CD4-positive, alpha-beta T cell (primary cell): Measurements from ENCODE around the gene SYTL5. TPM values are rescaled to one million over a fixed set of nuclear protein-coding genes. Genes with fewer than 3 reads are reported as not detected.

Source experiments
- ATAC-seq: fragments of 200-7000 bp; cut with Tn5 transposase; one replicate; pipeline ENCODE4 v1.10.0; 2022; ENCODE audit warnings: mild to moderate bottlenecking; ENCODE audit not compliant: poor library complexity
- CTCF ChIA-PET: fragments of 350-600 bp; sonication (Branson Sonifier 250); formaldehyde crosslinking; loops from one replicate; lab custom pipeline; 2021; ENCODE audit warnings: antibody characterized with exemption, inconsistent platforms; lab: Charles Lee
- POLR2A ChIA-PET: fragments of 350-600 bp; sonication (Branson Sonifier 250); formaldehyde crosslinking; loops from one replicate; lab custom pipeline; 2021; ENCODE audit warnings: antibody characterized with exemption, inconsistent platforms; lab: Charles Lee
- DNase-seq, 14 experiments: peaks; one replicate each; pipeline ENCODE4 v3.0.0-alpha.2; 2013 to 2020; ENCODE audit warnings: mixed read lengths in 2 of 14
- H3K27ac ChIP-seq, 2 donors: one replicate each; pipeline versions ENCODE4 v1.5.1 to v1.7.0; 2013; ENCODE audit warnings: low read length in 2 of 2, low read depth in 1 of 2, mild to moderate bottlenecking in 1 of 2
- H3K27me3 ChIP-seq, 2 experiments: 1 replicate in 1 of 2; 2 replicates in 1 of 2; pipeline versions ENCODE4 v1.6.1 to v1.7.0; 2013; ENCODE audit warnings: low read length in 2 of 2, control low read depth in 1 of 2, mild to moderate bottlenecking in 1 of 2, moderate library complexity in 1 of 2; ENCODE audit not compliant: insufficient read depth in 2 of 2, control insufficient read depth in 1 of 2
- H3K36me3 ChIP-seq: one replicate; pipeline ENCODE4 v1.6.1; 2013; ENCODE audit warnings: low read length, control low read depth; ENCODE audit not compliant: insufficient read depth
- H3K4me1 ChIP-seq: one replicate; pipeline ENCODE4 v1.6.1; 2013; ENCODE audit warnings: low read length, control low read depth; ENCODE audit not compliant: insufficient read depth
- H3K4me3 ChIP-seq: one replicate; pipeline ENCODE4 v1.5.1; 2013; ENCODE audit warnings: mild to moderate bottlenecking, low read length, moderate library complexity
- H3K9me3 ChIP-seq, 2 experiments: 1 replicate in 1 of 2; 2 replicates in 1 of 2; pipeline versions ENCODE4 v1.6.1 to v1.7.0; 2013; ENCODE audit warnings: low read length in 2 of 2, mild to moderate bottlenecking in 2 of 2, control low read depth in 1 of 2, moderate library complexity in 1 of 2; ENCODE audit not compliant: control insufficient read depth in 1 of 2, insufficient read depth in 1 of 2
- H3K27ac Mint-ChIP-seq: one replicate; pipeline ENCODE4 v1.8.0; 2020; ENCODE audit warnings: mixed read lengths
- H3K27me3 Mint-ChIP-seq: one replicate; pipeline ENCODE4 v1.8.0; 2021; ENCODE audit warnings: mixed read lengths
- H3K36me3 Mint-ChIP-seq: one replicate; pipeline ENCODE4 v1.8.0; 2021; ENCODE audit warnings: low read depth, mixed read lengths
- H3K4me1 Mint-ChIP-seq: one replicate; pipeline ENCODE4 v1.8.0; 2021; ENCODE audit warnings: low read depth, mixed read lengths
- H3K4me3 Mint-ChIP-seq: one replicate; pipeline ENCODE4 v1.8.0; 2020; ENCODE audit warnings: mild to moderate bottlenecking, mixed read lengths
- H3K9me3 Mint-ChIP-seq: one replicate; pipeline ENCODE4 v1.8.0; 2020; ENCODE audit warnings: mixed read lengths
- intact Hi-C, 2 experiments: fragments of 100-400 bp; cut with DNase I in 1 of 2; cut with micrococcal nuclease in 1 of 2; formaldehyde crosslinking; loops; one replicate each; pipeline versions ENCODE4 v1.15.1 to v1.9.0; 2023 to 2025; cut with DNase I, micrococcal nuclease
- total RNA-seq, 174 experiments: library from RNA in 2 of 174; stranded (reverse) in 2 of 174; gene quantifications; one replicate each; pipeline ENCODE4 v1.2.3 and lab custom pipeline; 2021 to 2026
- TF ChIP-seq, protein P1 (sequence below): fragments of 200-600 bp; IDR thresholded peaks from one replicate; pipeline ENCODE4 v1.8.0; 2022; ENCODE audit warnings: antibody characterized with exemption, mild to moderate bottlenecking

The SYTL5 gene
- total RNA-seq, 2 experiments from 2014 or later: not detected

DNA sequence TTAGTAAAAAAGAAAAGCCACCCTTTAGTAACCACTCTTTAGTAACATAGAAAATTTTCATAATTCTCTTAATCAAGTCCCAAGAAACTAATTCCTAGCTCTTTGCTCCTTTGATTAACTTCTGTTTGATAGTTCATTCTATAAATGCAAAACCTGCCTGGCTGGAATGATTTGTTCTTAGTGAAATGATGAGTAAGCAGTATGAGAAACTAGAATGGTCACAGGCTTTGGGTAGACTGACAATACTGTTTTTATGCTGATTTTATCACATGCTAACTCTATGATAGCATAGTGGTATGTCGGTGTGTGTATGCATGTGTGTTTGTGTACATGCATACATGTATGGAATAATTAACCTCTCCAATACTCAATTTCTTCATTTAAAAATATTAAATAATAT lies 81.2 kb downstream of the SYTL5 start:
- H3K27ac Mint-ChIP-seq: no peak overlapping the region
- no peaks in the 10 kb centered on the region for H3K4me1 Mint-ChIP-seq
- no peak for DNase-seq
- Histone ChIP-seq H3K27me3 (no peaks in the 10 kb centered on the region), H3K9me3 (no peaks in the 10 kb centered on the region), H3K36me3 (no peaks in the 10 kb centered on the region), H3K4me3 (no peak overlapping the region), H3K27ac (no peak overlapping the region), H3K4me1 (no peaks in the 10 kb centered on the region)
- ChIA-PET POLR2A (no interaction called here), CTCF (no interaction called here)
- H3K36me3 Mint-ChIP-seq: no peaks in the 10 kb centered on the region
- intact Hi-C loops: no loop called here
- no peaks in the 10 kb centered on the region for H3K27me3 Mint-ChIP-seq
- H3K4me3 Mint-ChIP-seq: no peak overlapping the region
- TF ChIP-seq, protein P1, sequence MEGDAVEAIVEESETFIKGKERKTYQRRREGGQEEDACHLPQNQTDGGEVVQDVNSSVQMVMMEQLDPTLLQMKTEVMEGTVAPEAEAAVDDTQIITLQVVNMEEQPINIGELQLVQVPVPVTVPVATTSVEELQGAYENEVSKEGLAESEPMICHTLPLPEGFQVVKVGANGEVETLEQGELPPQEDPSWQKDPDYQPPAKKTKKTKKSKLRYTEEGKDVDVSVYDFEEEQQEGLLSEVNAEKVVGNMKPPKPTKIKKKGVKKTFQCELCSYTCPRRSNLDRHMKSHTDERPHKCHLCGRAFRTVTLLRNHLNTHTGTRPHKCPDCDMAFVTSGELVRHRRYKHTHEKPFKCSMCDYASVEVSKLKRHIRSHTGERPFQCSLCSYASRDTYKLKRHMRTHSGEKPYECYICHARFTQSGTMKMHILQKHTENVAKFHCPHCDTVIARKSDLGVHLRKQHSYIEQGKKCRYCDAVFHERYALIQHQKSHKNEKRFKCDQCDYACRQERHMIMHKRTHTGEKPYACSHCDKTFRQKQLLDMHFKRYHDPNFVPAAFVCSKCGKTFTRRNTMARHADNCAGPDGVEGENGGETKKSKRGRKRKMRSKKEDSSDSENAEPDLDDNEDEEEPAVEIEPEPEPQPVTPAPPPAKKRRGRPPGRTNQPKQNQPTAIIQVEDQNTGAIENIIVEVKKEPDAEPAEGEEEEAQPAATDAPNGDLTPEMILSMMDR: no peak
- ATAC-seq: no peak
- no peaks in the 10 kb centered on the region for H3K9me3 Mint-ChIP-seq

DNA sequence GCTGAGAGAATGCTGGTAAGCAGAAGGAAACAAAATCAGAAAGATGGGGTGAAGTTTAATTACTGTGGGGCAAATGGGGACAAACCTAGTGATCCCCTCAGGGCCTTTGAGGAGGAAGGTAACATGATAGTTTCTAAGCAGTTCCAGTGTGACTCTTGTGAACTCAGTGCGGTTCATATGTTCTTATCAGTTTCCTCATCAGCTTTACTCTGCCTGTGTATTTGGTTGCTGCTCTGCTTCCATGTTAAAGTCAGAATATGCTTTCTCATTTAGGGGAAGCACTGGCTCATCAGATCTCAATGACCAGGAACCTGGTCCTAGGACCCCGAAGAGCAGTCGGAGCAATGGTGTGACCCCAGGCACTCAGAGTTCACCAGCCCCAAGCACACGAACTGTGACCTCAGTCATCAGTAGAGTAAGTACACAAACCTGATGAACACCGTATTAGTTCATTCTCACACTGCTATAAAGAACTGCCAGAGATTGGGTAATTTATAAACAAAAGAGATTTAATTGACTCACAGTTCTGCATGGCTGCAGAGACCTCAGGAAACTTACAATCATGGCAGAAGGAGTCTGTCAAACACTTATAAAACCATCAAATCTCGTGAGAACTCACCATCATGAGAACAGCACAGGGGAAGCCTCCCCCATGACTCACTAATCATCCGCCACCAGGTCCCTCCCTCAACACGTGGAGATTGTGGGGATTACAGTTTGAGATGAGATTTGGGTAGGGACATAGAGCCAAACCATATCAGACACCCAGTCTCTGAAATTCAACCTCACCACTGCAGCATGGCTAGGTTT lies 83.0 kb downstream of the SYTL5 start:
- no peak overlapping the region for H3K4me3 Mint-ChIP-seq
- no peaks in the 10 kb centered on the region for H3K9me3 Mint-ChIP-seq
- no peaks in the 10 kb centered on the region for H3K27me3 ChIP-seq
- no peaks in the 10 kb centered on the region for H3K4me1 Mint-ChIP-seq
- H3K4me1 ChIP-seq: no peaks in the 10 kb centered on the region
- H3K27ac Mint-ChIP-seq: no peak overlapping the region
- no peaks in the 10 kb centered on the region for H3K36me3 Mint-ChIP-seq
- no peak overlapping the region for H3K4me3 ChIP-seq
- H3K36me3 ChIP-seq: no peaks in the 10 kb centered on the region
- intact Hi-C loops: no loop called here
- no peak for ATAC-seq
- CTCF ChIA-PET: no interaction called here
- no peak overlapping the region for H3K27ac ChIP-seq
- TF ChIP-seq, protein P1: no peak
- POLR2A ChIA-PET: no interaction called here
- no peaks in the 10 kb centered on the region for H3K27me3 Mint-ChIP-seq
- no peaks in the 10 kb centered on the region for H3K9me3 ChIP-seq
- no peak for DNase-seq

DNA sequence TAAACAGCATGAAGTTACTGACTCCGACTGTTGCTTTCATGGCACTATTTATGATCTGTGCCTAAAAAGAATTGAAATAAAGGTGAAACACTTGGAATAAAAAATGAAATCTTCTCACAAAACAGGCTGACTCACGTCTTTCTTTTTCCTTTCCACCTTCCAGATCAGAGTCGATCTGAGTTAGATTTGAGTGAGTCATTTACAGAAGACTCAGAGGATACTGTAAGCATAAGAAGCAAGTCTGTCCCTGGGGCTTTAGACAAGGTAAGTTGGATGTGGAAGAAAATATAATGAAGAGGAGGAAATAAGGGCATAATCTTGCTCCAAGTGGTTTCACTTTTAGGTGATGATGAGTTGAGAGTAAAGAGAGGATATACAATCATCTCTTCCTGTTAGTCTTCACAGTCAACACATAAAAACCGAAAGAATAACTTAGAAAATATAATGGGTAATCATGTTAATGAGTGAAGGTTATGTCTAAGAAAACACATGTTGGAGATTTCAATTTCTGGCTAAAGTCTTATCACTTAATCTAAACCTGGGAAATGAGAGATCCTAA lies 89.7 kb downstream of the SYTL5 start:
- H3K4me3 ChIP-seq: no peak overlapping the region
- Mint-ChIP-seq H3K4me1 (no peaks in the 10 kb centered on the region), H3K9me3 (no peaks in the 10 kb centered on the region), H3K4me3 (no peak overlapping the region), H3K27me3 (no peaks in the 10 kb centered on the region), H3K27ac (no peak overlapping the region), H3K36me3 (no peaks in the 10 kb centered on the region)
- CTCF ChIA-PET: no interaction called here
- intact Hi-C loops: no loop called here
- no peaks in the 10 kb centered on the region for H3K36me3 ChIP-seq
- POLR2A ChIA-PET: no interaction called here
- no peaks in the 10 kb centered on the region for H3K27me3 ChIP-seq
- peak in 1 of 14 experiments; percentile 7 for DNase-seq
- H3K27ac ChIP-seq: no peak overlapping the region
- TF ChIP-seq, protein P1: no peak
- peaks cover 0 to 9% of the 10 kb centered on the region in 2 experiments for H3K9me3 ChIP-seq
- no peak for ATAC-seq
- H3K4me1 ChIP-seq: no peaks in the 10 kb centered on the region
